LNCaP clone FGC (cell line): Measurements from ENCODE around the gene ZSWIM5.
A peak's percentile ranks its signal among the peaks of the same experiment; 100 is the strongest.
"Not testable (repeated sequence)": the region's sequence is repeated elsewhere in the genome, so short reads cannot be mapped to it uniquely, and the experiment has no call there.

ENCODE experiments used
- DNase-seq: peaks from one replicate; pipeline ENCODE4 v3.0.0-alpha.2; 2011; ENCODE audit warnings: low read depth
- H3K4me3 ChIP-seq: 2 replicates; pipeline ENCODE4 v1.5.1; 2011; ENCODE audit warnings: mild to moderate bottlenecking, low read depth, low read length, control low read depth
- TF ChIP-seq, protein P1 (sequence below): IDR thresholded peaks from 2 replicates; pipeline ENCODE4 v1.5.1; 2012; ENCODE audit warnings: mild to moderate bottlenecking; ENCODE audit not compliant: control insufficient read depth, insufficient read depth; ENCODE audit errors: extremely low read depth

The ZSWIM5 gene

DNA sequence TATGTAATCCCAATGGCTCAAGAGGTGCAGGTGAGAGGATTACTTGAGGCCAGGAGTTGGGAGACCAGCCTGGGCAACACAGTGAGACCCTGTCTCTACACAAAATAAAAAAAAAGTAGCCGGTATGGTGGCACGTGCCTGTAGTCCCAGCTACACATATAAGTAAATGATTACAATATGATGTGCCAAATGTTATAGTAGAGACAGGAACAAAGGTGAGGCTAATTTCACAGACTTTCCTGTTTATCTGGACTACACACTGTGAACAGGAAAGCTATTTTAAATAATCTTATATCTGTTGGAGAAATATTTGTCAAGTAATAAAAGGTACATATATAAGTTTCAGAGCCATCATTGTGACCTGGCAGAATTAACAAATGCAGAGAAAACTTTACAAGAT is 116.7 kb downstream of the ZSWIM5 start:
- peak; percentile 6 for DNase-seq
- no peak overlapping the region for H3K4me3 ChIP-seq
- TF ChIP-seq, protein P1, sequence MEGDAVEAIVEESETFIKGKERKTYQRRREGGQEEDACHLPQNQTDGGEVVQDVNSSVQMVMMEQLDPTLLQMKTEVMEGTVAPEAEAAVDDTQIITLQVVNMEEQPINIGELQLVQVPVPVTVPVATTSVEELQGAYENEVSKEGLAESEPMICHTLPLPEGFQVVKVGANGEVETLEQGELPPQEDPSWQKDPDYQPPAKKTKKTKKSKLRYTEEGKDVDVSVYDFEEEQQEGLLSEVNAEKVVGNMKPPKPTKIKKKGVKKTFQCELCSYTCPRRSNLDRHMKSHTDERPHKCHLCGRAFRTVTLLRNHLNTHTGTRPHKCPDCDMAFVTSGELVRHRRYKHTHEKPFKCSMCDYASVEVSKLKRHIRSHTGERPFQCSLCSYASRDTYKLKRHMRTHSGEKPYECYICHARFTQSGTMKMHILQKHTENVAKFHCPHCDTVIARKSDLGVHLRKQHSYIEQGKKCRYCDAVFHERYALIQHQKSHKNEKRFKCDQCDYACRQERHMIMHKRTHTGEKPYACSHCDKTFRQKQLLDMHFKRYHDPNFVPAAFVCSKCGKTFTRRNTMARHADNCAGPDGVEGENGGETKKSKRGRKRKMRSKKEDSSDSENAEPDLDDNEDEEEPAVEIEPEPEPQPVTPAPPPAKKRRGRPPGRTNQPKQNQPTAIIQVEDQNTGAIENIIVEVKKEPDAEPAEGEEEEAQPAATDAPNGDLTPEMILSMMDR, result no peak

DNA sequence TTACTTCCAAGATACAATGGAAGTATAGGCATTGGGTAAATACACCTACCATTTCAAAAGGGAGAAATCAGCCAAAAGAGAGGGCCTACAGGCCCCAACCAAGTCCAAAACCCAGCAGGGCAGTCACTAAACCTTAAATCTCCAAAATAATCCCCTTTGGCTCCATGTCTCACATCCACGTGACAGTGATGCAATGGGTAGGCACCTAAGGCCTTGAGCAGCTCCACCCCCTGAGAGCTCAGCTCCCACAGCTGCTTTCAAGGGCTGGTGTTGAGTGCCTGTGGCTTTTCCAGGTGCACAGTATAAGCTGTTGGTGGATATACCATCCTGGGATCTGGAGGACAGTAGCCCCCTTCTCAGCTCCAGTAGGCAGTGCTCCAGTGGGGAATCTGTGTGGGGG is 121.8 kb downstream of the ZSWIM5 start:
- no peak for DNase-seq
- H3K4me3 ChIP-seq, result no peak overlapping the region
- TF ChIP-seq, protein P1, result no peak

DNA sequence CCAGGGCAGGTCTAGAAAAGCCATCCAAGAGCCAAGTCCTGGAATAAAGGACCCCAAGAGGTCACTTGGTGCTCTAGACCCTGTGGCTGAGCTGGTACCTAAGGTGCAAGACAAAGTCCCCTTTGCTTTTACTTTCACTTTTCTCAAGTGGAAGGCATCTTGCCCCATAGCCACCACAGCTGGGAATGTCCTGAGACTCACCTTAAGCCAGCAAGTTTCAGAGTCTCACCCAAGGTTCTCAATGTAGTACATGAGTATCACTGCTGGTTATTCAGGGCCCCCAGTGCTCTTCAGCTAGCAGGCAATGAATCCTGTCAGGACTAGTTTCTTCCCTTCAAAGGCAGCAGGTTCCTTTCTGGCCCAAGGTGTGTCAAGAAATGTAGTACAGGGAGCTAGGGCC is 126.9 kb downstream of the ZSWIM5 start:
- TF ChIP-seq, protein P1, result no peak
- no peak overlapping the region for H3K4me3 ChIP-seq
- DNase-seq, result no peak

DNA sequence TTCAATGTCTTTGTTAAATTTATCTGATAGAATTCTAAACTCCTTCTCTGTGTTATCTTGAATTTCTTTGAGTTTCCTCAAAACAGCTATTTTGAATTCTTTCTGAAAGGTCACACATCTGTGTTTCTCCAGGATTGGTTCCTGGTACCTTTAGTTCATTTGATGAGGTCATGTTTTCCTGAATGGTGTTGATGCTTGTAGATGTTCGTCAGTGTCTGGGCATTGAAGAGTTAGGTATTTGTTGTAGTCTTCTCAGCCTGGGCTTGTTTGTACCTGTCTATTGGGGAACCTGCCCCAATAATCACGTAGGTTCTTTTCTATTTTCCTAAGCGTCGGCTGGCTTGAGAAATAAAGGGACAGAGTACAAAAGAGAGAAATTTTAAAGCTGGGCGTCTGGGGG is 129.4 kb downstream of the ZSWIM5 start:
- not testable (repeated sequence) for DNase-seq, H3K4me3 ChIP-seq

DNA sequence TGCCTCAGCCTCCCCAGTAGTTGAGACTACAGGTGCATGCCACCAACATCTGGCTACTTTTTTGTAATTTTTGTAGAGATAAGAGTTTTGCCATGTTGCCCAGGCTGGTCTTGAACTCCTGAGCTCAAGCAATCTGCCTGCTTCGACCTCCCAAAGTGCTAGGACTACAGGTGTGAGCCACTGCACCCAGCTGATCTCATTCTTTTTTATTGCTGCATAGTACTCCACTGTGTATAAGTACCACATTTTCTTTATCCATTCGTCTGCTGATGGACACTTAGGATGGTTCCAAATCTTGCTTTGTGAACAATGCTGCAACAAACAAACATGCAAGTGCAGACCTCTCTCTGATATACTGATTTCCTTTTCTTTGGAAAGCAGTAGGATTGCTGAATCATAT is 134.8 kb downstream of the ZSWIM5 start:
- DNase-seq, result no peak
- TF ChIP-seq, protein P1, result no peak
- no peak overlapping the region for H3K4me3 ChIP-seq

DNA sequence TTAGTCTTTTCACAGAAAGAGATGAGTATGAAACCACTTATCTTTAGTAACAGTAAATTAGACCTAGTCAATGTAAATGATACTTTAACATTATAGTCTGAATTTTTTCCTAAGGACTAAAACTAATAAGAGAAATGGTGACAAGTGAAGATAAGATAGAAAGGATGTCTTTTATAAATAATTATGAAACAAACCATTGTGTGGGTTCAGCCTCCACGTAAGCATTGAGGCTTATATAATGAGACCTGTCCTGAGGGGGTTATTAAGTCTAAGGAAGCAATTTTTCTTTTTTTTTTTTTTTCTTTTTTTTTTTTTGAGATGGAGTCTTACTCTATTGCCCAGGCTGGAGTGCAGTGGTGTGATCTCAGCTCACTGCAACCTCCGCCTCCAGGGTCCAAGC is 138.6 kb downstream of the ZSWIM5 start:
- no peak for DNase-seq
- TF ChIP-seq, protein P1, result no peak
- H3K4me3 ChIP-seq, result no peak overlapping the region

DNA sequence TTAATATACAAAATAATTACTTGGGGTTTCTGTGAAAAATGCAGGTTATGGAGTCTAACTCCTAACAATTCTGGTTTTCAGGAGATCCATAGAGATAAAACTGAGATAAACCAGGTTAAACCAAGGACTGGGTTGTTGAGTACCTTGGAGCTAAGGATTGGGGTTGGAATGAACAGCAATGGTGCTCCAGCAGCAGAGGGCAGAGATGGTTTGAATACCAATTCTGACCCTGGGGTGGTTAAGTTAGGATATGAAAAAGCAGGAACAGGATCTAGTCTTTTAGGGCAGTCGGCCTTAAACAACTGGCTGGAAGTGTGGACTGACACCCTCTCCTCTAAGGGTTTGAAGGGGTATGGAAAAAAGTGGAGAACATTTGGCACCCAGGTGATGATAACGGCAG is 141.3 kb downstream of the ZSWIM5 start:
- TF ChIP-seq, protein P1, result no peak

DNA sequence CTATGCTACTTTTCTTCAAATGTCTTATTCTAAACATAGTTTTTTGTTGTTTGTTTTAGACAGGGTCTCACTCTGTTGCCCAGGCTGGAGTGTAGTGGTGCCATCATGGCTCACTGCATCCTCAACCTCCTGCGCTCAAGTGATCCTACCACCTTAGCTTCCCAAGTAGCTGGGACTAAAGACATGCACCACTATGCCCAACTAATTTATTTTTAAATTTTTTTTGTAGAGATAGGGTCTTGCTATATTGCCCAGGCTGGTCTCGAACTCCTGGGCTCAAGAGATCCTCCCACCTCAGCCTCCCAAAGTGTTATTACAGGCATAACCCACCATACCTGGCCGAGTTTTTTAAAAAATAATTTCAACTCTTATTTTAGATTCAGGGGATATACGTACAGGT is 143.9 kb downstream of the ZSWIM5 start:
- not testable (repeated sequence) for H3K4me3 ChIP-seq, DNase-seq

More for the DNA sequence above, 141.3 kb downstream of the ZSWIM5 start:
- H3K4me3 ChIP-seq, result no peak overlapping the region
- no peak for DNase-seq
